ENCODE measurements around the gene GLIS1. TPM values are rescaled to one million over a fixed set of nuclear protein-coding genes. Genes with fewer than 3 reads are reported as not detected.

Gene GLIS1
- total RNA-seq, 1 experiment from 2014 or later: 0.13 TPM

DNA sequence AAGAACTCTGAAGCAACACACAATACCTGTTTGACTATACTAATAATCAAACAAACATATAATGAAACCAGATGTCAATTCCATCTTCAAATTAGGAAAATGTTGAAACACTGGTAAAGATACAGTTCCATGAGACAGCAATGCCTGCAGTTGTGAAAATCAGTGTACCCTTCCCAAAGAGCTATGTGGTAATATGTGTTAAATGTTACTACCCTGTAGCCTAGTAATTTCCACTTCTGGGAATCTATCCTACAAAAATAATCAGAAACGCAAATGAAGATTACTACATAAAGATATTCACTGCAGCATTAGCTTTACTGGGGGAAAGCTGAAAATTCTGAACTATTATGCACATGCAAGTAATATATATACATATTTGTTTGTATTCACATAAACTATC, 16.9 kb downstream of the GLIS1 start:
- CTCF ChIA-PET: no interaction called here
- no peak overlapping the region for H3K4me3 ChIP-seq (ENCODE audit: low read depth, low read length, poor library complexity, severe bottlenecking)
- no peaks in the 10 kb centered on the region for H3K4me1 ChIP-seq (ENCODE audit: insufficient read depth, low read length, poor library complexity, severe bottlenecking)
- H3K27ac ChIP-seq (ENCODE audit: low read depth, low read length, poor library complexity, severe bottlenecking): no peak overlapping the region
- no peak for DNase-seq (ENCODE audit: low spot score)
- no TSS peak for BruUV-seq (replicated peaks)
- POLR2A ChIA-PET (ENCODE audit: low non-redundant PET): no interaction called here
- intact Hi-C loops (cut with micrococcal nuclease; ENCODE audit: unreplicated experiment): no loop called here
- H3K36me3 ChIP-seq (ENCODE audit: insufficient read depth, low read length, poor library complexity, severe bottlenecking): no peaks in the 10 kb centered on the region
- H3K9me3 ChIP-seq (ENCODE audit: low read depth, low read length, poor library complexity, severe bottlenecking): no peaks in the 10 kb centered on the region
- TF ChIP-seq, protein P1, sequence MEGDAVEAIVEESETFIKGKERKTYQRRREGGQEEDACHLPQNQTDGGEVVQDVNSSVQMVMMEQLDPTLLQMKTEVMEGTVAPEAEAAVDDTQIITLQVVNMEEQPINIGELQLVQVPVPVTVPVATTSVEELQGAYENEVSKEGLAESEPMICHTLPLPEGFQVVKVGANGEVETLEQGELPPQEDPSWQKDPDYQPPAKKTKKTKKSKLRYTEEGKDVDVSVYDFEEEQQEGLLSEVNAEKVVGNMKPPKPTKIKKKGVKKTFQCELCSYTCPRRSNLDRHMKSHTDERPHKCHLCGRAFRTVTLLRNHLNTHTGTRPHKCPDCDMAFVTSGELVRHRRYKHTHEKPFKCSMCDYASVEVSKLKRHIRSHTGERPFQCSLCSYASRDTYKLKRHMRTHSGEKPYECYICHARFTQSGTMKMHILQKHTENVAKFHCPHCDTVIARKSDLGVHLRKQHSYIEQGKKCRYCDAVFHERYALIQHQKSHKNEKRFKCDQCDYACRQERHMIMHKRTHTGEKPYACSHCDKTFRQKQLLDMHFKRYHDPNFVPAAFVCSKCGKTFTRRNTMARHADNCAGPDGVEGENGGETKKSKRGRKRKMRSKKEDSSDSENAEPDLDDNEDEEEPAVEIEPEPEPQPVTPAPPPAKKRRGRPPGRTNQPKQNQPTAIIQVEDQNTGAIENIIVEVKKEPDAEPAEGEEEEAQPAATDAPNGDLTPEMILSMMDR (conservative IDR thresholded peaks at IDR 0.05; ENCODE audit: low read depth, low read length): no peak
- no peak for TF ChIP-seq EZH2 (IDR thresholded peaks at IDR 0.05; ENCODE audit: borderline replicate concordance, low read depth, low read length, poor library complexity, severe bottlenecking)
- H3K27me3 ChIP-seq (replicated peaks; ENCODE audit: insufficient read depth, low read depth, low read length, poor library complexity): no peaks in the 10 kb centered on the region

DNA sequence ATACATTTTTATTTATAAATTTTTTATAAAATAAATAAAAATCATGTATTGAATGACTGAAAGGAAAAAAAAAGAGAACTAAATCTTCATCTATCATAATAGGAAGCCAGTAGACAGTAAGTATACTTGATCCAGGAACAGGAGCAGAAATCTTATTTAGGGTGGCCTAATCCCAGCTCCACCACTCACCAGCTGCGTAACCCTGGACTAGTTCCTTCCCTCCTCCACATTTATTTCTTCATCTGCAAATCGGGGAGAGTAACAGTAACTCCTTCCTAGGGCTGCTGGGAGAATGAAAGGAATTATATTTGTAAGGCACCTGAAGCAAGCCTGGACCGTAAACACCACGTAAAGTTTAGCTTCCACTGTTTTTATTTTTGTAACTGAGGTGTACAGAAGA, 17.9 kb downstream of the GLIS1 start:
- TF ChIP-seq, protein P1 (conservative IDR thresholded peaks at IDR 0.05; ENCODE audit: low read depth, low read length): no peak
- no peak for TF ChIP-seq EZH2 (IDR thresholded peaks at IDR 0.05; ENCODE audit: borderline replicate concordance, low read depth, low read length, poor library complexity, severe bottlenecking)
- intact Hi-C loops (cut with micrococcal nuclease; ENCODE audit: unreplicated experiment): no loop called here
- Histone ChIP-seq H3K36me3 (ENCODE audit: insufficient read depth, low read length, poor library complexity, severe bottlenecking) (no peaks in the 10 kb centered on the region), H3K4me3 (ENCODE audit: low read depth, low read length, poor library complexity, severe bottlenecking) (no peak overlapping the region), H3K27ac (ENCODE audit: low read depth, low read length, poor library complexity, severe bottlenecking) (no peak overlapping the region), H3K4me1 (ENCODE audit: insufficient read depth, low read length, poor library complexity, severe bottlenecking) (no peaks in the 10 kb centered on the region), H3K9me3 (ENCODE audit: low read depth, low read length, poor library complexity, severe bottlenecking) (no peaks in the 10 kb centered on the region), H3K27me3 (replicated peaks; ENCODE audit: insufficient read depth, low read depth, low read length, poor library complexity) (no peaks in the 10 kb centered on the region)
- ChIA-PET POLR2A (ENCODE audit: low non-redundant PET) (no interaction called here), CTCF (no interaction called here)
- no peak for DNase-seq (ENCODE audit: low spot score)
- BruUV-seq (replicated peaks): no TSS peak

GRCh38 chr1:53719469-53719868, 19.5 kb downstream of the GLIS1 start:
- ChIA-PET CTCF (no interaction called here), POLR2A (ENCODE audit: low non-redundant PET) (no interaction called here)
- Histone ChIP-seq H3K4me3 (ENCODE audit: low read depth, low read length, poor library complexity, severe bottlenecking) (no peak overlapping the region), H3K27ac (ENCODE audit: low read depth, low read length, poor library complexity, severe bottlenecking) (no peak overlapping the region), H3K4me1 (ENCODE audit: insufficient read depth, low read length, poor library complexity, severe bottlenecking) (no peaks in the 10 kb centered on the region), H3K9me3 (ENCODE audit: low read depth, low read length, poor library complexity, severe bottlenecking) (no peaks in the 10 kb centered on the region), H3K36me3 (ENCODE audit: insufficient read depth, low read length, poor library complexity, severe bottlenecking) (no peaks in the 10 kb centered on the region), H3K27me3 (replicated peaks; ENCODE audit: insufficient read depth, low read depth, low read length, poor library complexity) (no peaks in the 10 kb centered on the region)
- intact Hi-C loops (cut with micrococcal nuclease; ENCODE audit: unreplicated experiment): no loop called here
- BruUV-seq (replicated peaks): no TSS peak
- no peak for DNase-seq (ENCODE audit: low spot score)
- TF ChIP-seq, protein P1 (conservative IDR thresholded peaks at IDR 0.05; ENCODE audit: low read depth, low read length): no peak
- no peak for TF ChIP-seq EZH2 (IDR thresholded peaks at IDR 0.05; ENCODE audit: borderline replicate concordance, low read depth, low read length, poor library complexity, severe bottlenecking)

All from A673 (cell line).